CD4-positive, alpha-beta T cell treated with Interleukin-6 at 100 ng/mL for 8 hours (primary cell): ENCODE data around the gene PRSS21.

ENCODE experiments used
- DNase-seq: peaks from one replicate; pipeline ENCODE4 v3.0.0-alpha.2; 2020; ENCODE audit warnings: mixed read lengths, low spot score

PRSS21 gene

GRCh38 chr16:2867987-2868789 is 51.2 kb downstream of the PRSS21 start:
- DNase-seq, result peak; percentile 92
